B cell (primary cell): Measurements from ENCODE around the gene RANBP3.

Source experiments
- EZH2 ChIP-seq: IDR thresholded peaks from 2 replicates; pipeline ENCODE4 v1.6.1; 2012; ENCODE audit warnings: borderline replicate concordance, low read depth, mild to moderate bottlenecking, moderate library complexity, low read length; ENCODE audit not compliant: insufficient read depth, poor library complexity, severe bottlenecking
- TF ChIP-seq, protein P1 (sequence below): fragments of 200-600 bp; IDR thresholded peaks from one replicate; pipeline ENCODE4 v1.8.0; 2022; ENCODE audit warnings: antibody characterized with exemption, mild to moderate bottlenecking

DNA sequence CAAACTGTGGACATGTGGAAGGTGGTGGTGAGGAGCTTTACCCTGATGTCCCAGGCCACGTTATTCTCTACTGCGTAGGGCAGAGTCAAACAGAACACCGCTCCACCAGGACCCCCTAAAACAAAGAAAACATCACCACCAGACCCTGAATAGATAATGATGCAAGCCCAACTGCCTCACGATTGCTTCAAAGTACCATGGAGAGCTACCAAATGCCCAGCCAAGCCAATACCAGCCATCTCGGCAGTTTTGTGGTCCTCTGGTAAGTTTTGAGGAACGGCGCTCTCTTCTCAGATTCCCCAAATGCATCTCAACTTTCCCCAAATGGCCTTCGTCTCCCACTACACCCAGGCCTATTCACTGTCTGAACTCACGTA lies 5.6 kb downstream of the RANBP3 start:
- TF ChIP-seq, protein P1, sequence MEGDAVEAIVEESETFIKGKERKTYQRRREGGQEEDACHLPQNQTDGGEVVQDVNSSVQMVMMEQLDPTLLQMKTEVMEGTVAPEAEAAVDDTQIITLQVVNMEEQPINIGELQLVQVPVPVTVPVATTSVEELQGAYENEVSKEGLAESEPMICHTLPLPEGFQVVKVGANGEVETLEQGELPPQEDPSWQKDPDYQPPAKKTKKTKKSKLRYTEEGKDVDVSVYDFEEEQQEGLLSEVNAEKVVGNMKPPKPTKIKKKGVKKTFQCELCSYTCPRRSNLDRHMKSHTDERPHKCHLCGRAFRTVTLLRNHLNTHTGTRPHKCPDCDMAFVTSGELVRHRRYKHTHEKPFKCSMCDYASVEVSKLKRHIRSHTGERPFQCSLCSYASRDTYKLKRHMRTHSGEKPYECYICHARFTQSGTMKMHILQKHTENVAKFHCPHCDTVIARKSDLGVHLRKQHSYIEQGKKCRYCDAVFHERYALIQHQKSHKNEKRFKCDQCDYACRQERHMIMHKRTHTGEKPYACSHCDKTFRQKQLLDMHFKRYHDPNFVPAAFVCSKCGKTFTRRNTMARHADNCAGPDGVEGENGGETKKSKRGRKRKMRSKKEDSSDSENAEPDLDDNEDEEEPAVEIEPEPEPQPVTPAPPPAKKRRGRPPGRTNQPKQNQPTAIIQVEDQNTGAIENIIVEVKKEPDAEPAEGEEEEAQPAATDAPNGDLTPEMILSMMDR: no peak
- no peak for TF ChIP-seq EZH2
